T follicular helper cell (primary cell): Measurements from ENCODE around the gene ASZ1.

Source experiments
- DNase-seq: peaks from one replicate; pipeline ENCODE4 v3.0.0-alpha.2; 2020; ENCODE audit warnings: low read depth

Gene ASZ1

DNA sequence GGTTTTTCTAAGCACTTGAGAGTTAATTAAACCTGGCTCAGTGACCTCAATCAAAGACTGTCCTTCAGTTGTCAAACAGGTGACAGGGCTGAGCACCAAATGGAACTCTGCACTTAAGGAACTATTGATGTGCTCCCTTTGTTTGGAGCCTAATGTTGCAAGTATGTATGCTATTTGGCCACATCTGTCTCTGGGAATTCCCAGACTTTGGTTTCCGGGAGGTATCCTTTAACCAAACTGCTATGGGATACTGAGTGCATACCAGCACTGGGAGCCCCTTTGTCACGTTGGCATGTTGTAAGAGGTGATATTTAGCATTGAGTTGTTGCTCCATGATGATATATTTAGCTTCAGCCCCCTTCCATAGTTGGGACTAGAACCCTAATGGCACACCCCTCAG lies 25.2 kb downstream of the ASZ1 start:
- DNase-seq: no peak

DNA sequence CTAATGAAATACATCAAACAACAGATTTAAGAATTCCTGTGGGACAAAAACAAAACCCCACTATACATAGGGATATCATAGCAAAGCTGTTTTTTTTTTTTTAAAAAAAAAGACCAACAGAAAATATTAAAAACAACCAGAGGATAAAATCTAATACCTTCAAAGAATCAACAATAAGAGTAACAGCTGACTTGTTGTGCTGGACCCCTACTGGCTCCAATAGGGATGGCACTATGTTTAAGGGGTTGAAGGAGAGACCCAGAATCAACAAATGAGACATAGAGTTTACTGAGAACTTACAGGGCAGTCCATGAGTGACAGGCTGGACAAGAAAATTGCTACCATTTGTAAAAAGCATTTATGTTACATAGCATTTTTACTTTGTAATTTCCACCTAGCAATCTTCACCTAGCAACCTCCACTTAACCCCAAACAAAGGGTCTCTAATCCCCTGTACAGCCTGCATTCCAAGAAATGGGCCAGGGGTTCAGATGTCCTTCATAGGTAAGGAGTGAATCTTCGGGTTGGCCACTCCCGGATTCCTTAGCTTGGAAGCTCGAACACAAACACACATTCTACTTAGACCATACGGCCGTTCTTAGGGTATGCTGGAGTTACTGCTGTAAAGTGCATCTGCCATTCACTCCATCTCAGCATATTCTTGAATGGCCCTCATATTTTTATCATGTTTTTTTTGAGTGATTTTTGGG lies 25.8 kb downstream of the ASZ1 start:
- no peak for DNase-seq

DNA sequence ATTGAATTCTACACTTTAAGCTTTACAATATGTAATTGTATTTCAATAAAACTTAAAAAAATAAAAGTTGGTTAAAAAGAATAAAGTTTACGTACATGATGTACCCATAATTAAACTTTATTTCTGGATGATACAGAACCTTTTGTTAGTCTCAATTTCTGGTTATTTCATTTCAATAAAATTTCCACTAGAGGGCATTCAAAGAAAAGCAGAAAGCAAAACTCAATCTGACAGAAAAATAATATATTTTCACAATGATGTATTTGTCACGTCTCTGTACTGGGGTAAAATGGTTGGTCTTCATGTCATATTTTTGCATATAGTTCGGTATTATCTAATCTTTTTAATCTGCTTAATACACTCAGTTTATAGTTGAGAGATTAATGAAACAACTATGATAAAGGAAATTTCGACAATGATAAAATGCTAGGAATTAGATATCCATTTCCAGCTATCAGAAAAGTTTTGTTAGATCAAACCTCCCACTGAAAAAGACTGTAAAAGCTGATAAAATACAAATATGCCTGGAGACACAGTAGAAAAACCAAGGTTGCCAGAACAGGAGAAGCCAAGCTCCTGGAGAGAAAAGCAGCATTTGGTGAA lies 27.4 kb downstream of the ASZ1 start:
- DNase-seq: no peak

DNA sequence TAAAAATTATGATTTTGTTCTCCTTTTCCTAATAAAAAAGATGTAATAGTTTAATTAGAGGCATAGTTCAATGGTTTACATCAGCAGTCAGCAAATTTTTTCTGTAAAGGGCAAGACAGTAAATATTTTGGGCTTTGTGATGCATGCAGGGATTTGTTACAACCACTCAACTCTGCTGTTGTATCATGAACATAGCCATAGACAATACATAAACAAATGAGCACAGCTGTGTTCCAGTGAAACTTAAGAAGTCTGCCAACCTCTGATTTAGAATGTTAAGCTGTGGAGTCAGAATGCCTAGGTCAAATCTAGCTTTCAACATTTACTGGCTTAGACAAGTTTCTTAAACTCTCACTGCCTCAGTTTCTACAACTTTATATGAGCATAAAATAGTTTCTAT lies 31.6 kb downstream of the ASZ1 start:
- DNase-seq: no peak

DNA sequence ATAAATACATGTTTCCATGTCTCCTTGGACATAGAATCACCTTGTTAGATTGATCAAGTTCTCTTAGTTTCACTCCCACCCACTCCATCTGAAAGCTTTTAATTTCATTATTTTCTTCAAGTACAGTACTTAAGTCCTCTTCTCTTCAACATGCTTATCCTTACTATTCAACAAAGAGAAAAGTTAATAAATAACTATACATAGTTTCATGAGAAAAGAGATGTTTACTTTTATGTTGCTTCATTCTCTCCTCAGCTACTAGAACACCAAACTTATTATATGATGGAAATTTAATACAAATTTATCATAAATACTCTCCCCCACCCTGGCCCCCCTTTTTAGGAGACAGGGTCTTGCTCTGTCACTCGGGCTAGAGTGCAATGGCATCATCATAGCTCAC lies 33.5 kb downstream of the ASZ1 start:
- DNase-seq: no peak

DNA sequence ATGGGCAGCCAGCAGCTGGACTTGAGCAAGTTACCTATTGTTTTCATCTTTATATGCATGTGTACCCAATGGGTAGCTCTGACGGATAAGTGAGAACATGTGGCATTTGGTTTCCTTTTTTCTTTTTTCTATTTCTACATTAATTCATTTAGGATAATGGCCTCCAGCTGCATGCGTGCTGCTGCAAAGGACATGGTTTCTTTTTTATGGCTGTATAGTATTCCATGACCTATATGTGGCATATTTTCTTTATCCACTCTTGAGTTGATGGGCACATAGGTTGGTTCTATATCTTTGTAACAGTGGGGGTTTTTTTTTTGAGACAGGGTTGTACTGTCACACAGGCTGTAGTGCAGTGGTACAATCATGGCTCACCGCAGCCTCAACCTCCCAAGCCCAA lies 37.4 kb downstream of the ASZ1 start:
- DNase-seq: no peak

DNA sequence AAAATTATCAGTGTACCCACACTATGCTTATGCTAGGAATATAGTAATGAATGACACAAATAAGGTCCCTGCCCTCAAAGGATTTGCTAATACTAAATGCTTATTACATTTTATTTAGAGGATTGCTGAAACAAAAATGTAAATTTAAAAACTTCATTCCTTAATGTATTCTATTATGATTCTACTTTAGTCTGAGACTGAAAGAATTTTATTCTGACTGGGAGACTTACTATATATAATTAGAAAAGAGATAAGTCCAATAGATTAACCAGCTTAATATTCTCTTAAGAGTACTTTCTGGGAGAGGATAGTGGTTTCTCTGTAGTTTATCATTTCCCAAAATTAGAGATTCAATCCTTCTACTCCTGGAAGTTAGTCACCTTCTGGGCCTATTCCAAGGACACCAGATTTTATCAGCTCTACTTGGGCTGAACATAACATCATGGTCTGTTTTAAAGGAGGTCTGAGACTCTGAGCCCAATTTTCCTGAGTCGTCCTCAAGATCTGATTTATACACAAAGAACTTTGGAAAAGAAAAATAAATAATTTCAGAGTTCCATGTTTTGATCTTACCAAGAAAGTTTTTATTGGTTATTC lies 41.1 kb downstream of the ASZ1 start:
- no peak for DNase-seq

DNA sequence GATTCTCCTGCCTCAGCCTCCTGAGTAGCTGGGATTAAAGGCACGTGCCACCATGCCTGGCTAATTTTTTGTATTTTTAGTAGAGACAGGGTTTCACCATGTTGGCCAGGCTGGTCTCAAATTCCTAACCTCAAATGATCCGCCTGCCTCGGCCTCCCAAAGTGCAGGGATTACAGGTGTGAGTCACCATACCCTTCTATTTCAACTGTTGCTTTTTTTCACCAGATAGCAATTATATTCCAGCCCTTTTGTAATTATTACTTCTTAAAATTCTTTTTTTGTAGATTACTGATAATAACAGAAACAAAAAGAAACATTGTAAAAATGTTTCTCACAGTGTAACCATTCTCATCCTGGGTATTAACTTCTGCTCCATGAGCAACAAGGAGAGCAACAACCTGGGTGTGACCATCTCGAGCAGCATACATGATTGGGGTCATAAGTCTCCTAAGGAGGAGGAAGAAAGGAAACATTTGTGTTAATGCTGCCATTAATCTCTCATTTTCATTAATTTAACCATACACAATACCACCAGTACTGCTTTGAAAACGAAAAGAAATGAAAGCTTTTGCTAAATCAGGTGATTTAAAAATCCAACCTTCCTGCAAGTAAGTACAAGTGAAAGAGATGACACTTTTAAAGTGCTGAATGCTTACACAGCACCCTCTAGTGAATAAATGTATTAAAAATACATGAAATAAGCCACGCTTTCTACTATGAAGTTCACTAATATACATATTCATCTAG lies 41.8 kb downstream of the ASZ1 start:
- DNase-seq: no peak

DNA sequence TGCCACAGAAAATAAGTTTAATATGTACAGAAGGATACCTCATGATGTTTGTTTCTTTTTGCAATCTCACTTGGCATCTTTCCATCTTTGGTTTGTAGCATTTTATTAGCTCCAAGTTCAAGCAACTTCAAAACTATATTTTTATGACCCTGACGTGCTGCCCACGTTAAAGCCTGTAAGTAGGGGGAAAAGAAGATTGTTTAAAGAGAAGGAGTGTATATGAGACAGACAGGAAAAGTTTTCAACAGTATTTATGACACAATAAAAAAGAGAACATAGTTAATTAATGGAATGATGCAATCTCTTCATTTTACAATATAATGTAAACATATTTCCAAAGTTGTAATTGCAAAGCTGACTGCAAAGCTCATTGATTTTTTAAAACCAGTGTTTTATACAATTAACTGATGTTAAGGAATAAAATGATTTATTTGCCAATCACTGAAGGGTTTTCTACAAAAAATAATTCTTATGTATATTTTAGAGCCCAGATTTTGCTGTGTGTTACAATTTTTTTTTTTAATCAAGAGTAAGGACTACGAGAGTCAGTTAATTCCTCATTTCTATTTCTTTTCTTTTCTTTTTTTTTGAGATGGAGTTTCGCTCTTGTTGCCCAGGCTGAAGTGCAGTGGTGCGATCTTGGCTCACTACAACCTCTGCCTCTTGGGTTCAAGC lies 42.5 kb downstream of the ASZ1 start:
- no peak for DNase-seq

DNA sequence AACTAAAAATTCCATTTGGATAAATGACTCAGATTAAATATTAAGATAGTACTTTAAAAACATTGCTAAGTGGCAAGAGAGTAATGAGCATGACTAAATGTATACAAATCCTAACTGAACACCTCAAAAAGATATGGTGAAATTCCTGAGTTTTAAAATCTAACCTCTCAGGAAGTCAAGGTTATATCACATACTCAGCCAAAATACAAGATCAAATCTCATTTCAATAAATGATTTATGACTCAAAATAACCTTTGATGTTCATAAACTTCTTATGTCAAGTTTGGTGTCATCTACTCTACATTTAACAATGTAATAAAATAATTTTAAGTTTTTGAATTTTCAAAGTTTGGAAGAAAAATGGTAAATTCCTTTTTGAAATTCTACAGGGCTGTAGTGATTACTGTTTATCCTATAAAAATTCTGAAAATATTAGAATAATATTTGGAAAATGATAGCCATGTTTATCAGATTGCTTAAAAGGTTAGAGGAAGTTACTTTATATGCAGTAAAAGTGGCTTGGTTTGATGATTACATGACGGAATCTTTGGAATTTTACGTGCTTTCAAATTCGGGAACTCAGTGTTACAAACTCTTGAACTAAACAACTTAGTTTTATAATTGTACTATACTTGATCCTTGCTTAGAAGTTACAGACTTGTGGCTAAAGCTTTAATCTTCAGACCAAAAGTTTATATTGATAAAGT lies 43.7 kb downstream of the ASZ1 start:
- DNase-seq: no peak

DNA sequence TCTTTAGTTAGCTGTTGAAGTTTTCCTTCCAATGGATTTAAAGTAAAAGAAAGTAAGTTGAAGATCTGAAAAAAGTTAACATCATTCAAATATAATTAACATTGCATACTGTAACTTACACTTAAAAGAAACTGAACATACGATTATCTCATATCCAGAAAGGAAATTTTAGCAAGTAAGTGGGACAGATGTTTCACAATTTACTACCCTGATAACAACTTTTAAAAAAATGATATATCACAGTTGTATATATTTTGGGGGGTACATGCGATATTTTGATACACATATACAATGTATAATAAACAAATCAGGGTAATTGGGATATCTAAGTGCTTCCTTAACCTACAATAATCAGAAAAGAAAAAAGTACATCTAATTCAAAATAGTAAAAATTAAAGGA lies 44.2 kb downstream of the ASZ1 start:
- no peak for DNase-seq

DNA sequence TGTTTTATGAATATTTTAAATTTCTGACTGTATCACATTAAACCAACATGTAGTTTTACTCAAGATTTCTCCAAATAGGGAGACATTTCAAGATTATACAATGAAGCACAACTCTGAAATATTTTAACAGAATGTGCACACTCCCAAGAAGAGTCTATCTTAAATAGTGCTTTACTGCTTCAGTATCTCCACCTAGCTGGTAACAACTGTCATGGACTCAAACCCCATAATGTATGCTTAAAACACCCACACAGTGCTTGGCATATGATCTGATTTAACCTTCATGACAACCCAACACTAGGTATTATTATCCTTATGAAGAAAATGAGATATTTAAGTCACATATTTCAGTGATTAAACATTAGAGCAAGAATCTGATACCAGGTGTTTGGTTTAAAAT lies 45.9 kb downstream of the ASZ1 start:
- no peak for DNase-seq

DNA sequence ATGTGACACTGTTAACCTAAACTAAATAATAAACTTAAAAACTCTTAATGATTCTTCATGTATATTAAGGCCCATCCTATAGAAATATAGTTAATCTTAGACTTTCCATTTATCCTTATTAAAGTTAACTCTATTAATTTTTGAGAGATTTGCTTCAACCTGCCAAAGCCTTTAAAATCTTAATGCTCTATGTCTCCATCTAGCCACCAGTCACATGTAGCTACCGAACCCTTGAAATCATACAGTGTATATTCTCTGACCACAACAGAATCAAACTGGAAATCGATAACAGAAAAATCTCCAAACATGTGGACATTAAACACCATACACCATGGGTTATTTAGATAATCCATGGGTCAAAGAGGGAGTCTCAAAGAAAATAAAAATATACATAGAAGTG lies 51.9 kb downstream of the ASZ1 start:
- no peak for DNase-seq

DNA sequence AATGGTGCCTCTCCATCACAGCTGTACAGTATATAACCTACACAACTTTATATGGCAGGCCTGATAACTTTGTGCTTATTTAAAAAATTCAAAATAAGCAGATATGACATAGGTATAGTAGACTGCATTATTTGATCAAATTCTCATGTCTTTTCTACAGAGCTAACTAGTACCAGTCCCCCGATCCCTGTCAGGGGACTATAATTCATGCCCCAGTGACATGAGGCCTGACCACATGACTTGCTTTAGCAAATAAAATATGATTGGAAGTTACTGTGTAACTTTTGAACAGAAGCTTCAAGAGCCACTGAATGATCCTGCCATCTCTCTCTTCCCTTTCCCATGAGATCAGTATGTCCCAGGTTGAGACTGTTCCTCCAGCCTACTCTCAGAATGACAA lies 55.2 kb downstream of the ASZ1 start:
- DNase-seq: no peak

DNA sequence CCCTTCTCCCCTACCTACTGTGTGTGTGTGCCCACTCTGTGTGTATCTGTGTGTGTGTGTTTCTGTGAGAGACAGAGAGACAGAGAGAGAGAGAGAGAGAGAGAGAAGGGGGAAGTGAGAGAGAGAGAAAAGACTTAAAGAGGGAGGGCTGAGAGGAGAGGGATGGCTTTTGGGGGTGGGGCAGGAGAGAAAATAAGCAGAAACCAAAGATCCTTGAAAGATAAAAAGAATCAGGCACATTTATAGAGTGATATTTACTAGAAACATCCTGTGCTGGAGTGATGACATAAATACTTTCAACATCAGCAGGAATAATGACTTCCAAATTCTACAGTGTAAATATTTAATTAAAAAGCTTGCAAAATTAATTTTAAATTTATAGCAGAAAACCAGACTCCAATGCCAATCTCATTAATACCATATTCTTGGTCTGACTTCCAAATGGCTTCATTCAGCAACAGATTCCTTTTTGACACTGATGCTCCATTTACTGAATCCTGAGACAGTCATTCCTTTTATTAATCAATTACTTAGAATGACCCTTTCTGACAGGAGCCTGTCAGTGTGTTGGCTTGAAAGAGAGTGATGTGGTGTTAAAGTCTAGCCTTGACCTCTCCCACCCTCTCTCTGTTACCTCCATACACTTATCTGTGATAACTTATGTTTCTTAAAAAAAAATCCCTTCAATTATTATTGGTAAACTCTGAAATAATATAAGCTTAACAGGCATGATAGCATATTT lies 62.8 kb downstream of the ASZ1 start:
- no peak for DNase-seq

DNA sequence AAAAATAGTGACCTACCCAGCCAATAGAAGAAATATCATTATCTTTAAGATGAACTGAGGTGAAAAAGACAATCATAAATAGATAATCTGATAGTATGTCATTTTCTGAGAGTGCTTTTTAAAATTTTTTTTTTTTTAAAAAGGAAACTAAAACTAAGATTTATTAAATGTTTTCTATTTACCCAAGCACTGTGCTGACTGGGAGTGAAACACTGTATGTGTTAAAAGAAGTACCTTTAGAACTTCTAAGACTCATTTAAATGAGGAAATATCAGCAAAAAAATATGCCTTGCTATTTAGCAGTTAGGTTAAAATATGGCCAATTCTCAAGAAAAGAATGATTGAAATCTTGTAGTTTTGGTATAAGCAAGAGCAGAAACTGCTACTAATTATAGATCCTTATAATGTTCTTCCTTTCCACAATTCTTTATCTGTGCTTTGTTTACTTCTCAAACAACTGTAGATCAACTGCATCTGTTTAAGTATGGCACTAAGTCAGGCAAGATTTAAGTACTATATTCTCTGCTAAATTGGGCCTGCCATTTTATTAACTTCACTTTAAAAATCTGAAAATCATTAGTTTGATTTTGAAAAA lies 64.9 kb downstream of the ASZ1 start:
- DNase-seq: no peak

DNA sequence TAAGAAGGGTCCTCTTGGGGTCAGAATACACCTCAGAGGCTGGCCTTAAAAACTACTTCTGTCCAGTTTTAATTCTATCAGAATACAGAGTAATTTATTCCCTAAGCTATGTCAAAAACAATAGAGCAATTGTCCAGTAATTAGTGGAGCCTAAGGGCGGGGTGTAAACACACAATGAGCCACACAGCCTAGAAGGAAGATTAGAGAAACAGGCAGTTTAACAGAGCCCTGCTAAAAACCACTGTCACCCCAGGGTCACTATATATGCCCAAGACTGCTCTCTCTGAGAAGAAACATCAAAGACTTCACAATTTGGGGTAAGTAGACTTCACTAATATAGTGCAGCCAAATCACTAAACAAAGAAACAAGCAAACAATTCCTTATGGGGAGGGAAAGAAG lies 77.3 kb downstream of the ASZ1 start:
- DNase-seq: no peak

DNA sequence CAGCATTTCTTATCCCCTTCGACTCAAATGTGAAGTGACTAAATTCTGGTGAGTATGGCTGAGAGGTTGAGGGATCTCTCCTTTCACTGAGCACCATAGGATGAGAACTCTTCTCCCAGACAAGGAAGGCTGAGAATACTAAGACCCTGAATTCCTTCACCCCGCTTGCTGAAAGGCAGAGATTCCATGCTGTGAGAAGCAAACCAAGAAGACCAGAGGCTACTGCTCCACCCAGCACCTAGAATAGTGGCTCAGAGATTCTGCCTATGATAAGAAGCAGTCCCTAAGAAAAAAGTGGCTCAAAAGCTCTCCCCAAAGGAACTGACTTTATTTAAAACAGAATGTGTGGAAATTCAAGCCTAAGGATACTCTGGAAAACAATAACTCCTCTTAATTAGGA lies 77.7 kb downstream of the ASZ1 start:
- DNase-seq: no peak

DNA sequence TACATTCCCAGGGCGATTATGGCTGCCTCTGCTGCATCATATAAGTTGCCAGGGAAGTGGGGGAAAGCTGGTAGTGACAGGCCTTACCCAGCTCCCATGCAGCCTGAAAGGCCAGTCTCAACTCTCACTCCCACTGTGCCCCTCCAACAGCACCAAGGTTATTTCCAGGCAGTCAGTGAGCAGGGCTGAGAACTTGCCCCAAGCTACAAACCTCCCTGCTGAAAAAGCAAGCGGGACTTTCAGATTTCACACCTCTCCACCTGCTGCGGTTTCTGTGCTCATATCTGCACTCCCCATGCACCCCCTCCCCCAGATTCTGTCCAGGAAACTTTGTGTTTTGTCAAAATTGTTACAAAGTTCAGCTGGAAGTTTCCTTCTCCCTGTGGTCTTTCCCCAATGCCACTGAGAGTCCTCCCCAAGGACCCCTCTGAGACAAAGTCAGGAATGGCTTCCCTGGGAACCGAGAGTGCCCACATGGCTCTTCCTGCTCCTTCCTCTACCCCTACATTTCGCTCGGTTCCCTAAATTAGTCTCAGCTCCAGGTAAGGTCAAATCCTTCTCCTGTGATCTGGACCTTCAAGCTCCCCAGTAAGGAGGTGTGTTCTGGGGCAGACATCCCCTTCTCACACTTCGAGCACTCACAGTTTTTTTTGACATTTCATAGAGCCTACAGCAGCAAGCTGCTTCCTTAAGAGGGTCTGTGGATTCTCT lies 79.2 kb downstream of the ASZ1 start:
- no peak for DNase-seq

DNA sequence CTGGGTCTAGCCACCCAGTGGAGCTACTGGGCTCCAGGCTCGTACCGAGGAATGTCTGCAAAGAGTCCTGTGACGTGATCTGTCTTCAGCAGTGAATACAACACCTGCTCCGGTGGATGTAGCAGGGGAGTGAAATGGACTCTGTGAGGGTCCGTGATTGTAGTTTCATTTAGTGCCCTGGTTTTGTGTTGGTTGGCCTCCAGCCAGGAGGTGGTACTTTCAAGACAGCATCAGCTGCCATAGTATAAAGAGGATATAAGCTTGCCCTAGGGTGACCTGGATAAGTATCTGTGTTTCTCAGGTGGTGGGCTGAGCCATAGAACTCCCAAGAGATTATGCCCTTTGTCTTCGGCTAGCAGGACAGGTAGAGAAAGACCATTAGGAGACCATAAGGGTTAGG lies 79.8 kb downstream of the ASZ1 start:
- no peak for DNase-seq
